Measurements from ENCODE around the gene MTIF2.
"Not testable (repeated sequence)": the region's sequence is repeated elsewhere in the genome, so short reads cannot be mapped to it uniquely, and the experiment has no call there.

Gene MTIF2

DNA sequence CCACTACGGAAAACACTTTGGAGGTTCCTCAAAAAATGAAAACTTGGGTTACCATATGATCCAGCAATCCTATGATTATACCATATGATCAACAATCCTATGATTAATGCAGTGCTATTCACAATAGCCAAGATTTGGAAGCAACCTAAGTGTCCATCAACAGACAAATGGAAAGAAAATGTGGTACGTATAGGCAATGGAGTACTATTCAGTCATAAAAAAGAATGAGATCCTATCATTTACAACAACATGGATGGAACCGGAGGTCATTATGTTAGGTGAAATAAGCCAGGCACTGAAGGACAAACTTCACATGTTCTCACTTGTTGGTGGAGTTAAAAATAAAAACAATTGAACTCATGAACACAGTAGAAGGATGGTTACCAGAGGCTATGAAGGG is 64.5 kb downstream of the MTIF2 start:
- DNase-seq (ENCODE audit: low read depth in 1 of 2, low spot score in 1 of 2): no peak

DNA sequence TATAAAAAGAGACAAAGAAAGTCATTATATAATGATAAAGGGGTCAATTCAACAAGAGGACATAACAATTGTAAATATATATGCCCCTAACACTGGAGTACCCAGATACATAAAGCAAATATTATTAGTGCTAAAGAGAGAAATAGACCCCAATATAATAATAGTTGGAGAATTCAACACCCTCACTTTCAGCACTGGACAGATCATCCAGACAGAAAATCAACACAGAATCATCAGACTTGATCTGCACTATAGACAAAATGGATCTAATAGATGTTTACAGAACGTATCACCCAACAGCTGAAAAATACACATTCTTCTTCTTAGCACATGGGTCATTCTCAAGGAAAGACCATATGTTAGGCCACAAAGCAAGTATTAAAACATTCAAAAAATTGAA is 68.6 kb downstream of the MTIF2 start:
- DNase-seq (ENCODE audit: low read depth in 1 of 2, low spot score in 1 of 2): no peak

DNA sequence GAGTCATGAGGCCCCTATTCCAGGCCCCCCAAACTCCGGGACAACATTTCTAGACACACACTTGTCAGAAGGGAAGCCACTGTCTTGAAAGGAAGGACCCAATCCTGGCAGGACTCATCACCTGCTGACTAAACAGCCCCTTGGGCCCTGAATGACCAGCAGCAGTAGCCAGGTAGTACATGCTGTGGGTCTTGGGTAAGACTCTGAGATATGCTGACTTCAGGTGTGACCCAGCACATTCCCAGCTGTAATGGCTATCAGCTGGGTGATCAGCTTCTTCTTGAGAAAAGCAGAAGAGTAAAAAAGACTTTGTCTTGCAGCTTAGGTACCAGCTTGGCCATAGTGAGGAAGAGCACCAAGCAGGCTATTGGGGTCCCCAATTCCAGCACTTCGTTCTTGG is 72.5 kb downstream of the MTIF2 start:
- DNase-seq (ENCODE audit: low read depth in 1 of 2, low spot score in 1 of 2): no peak

DNA sequence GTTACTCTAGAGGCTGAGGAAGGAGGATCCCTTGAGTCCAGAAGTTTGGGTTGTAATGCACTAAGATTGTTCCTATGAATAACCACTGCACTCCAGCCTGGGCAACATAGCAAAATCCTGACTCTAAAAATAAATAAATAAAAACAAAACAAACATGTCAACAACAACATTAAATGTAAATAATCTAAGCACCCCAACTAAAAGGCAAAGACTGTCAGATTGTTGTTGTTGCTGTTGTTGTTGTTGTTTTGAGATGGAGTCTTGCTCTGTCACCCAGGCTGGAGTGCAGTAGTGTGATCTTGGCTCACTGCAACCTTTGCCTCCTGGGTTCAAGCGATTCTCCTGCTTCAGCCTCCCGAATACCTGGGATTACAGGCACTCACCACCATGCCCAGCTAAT is 77.1 kb downstream of the MTIF2 start:
- DNase-seq (ENCODE audit: low read depth in 1 of 2, low spot score in 1 of 2): not testable (repeated sequence)

DNA sequence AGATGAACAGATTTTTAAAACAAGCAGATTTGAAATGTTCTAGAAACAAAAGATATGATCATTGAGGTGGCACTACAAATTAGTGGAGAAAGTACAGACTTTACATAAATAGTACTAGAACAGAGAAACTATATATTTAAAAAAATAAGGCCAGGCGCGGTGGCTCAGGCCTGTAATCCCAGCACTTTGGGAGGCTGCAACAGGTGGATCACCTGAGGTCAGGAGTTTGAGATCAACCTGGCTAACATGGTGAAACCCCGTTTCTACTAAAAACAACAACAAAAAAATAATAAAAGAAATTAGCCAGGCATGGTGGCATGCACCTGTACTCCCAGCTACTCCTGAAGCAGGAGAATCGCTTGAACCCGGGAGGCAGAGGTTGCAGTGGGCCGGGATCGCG is 82.2 kb downstream of the MTIF2 start:
- not testable (repeated sequence) for DNase-seq (ENCODE audit: low read depth in 1 of 2, low spot score in 1 of 2)

Data from activated T-helper 1 cell treated with anti-CD3 and anti-CD28 coated beads, Interleukin-2, amount 50 U/mL, for 16 hours (primary cell).